Hematopoietic multipotent progenitor cell (in vitro differentiated cells): ENCODE results near the gene NAB1. TPM values are rescaled to one million over a fixed set of nuclear protein-coding genes. Genes with fewer than 3 reads are reported as not detected.

Experiments used
- DNase-seq, 3 donors: peaks; one replicate each; pipeline ENCODE4 v3.0.0-alpha.2; 2011 to 2015; ENCODE audit warnings: low read depth in 2 of 3, low spot score in 2 of 3
- total RNA-seq: library from RNA; depleted of rRNA; stranded (reverse); fragments of >200 nt; gene quantifications from one replicate; pipeline ENCODE4 v1.2.3, GENCODE V29; 2012

The NAB1 gene
- total RNA-seq, 1 donor = 30.4 TPM

DNA sequence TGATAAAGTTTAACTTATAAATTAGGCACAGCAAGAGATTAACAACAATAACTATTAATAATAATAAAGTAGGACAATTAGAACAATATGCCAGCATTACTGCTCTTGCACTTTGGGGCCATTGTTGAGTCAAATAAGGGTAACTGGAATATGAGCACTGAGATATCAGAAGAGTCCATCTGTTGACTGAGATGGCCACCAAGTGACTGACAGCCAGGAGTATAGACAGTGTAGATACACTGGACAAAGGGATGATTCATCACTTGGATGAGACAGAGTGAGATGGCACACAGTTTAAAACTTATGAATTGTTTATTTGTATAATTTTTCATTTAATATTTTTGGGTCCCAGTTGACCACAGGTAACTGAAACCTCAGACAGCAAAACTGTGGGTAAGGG lies 20.0 kb downstream of the NAB1 start:
- no peak for DNase-seq

DNA sequence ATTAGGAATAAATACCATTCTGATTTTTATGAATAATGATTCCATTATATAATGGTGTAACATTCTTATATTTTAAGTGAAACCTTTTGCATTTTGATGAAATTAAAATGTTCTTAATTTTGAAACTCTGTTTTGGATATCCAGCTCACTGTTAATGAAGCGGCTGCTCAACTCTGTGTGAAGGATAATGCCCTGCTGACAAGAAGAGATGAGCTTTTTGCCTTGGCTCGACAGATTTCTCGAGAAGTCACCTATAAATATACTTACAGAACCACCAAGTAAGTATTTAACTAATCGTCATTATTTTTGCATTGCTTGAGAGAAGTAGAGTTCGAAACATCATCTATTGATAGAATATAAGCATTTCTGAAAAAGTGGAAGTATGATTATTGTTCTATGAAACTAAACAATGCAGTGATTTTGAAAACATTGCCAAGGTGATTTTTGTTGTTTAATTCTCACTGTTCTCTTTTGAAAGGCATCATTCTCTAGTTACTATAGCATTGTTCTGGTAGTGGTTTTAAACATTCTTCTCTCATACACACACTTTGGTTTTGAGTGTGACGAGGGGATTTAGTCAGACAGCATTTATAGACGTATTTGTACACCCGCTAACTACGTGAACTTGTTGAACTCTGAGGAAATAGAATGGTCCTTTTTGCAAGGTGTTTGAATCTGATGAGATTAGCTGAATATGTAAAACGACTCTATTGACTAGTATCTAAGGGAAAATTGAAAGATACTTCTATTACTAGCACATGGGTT lies 21.5 kb downstream of the NAB1 start:
- DNase-seq = no peak

DNA sequence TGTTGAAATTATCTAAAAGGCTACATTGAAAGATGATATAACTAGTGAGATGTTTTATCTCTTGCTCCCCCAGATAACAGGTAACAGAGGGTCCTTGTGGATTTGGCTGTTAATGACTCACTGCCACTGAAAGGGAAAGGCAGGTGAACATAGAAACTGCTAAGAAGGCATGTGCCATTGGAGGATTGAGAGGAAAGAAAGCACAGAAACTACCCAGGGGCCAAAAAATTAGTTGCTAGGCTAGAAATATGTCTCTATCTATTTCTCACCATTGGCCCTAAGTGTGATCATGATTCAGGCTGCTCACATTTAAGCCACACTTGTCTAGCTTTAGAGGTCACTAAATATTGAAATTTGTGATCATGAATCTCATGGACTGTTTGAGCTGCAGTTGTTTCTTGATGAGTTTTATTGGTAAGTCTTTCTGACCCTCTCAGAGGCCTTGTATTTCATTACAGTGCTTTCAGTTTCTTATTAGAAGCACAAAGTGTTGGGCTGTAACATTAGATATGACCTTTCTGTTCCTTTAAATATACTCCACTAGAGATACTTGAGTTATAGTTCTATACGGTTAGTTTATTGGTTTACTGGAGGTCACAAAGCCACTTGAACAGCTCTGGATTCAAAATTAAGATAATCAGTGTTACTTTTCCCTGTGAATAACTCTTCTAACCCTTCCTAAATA lies 26.2 kb downstream of the NAB1 start:
- DNase-seq = no peak

DNA sequence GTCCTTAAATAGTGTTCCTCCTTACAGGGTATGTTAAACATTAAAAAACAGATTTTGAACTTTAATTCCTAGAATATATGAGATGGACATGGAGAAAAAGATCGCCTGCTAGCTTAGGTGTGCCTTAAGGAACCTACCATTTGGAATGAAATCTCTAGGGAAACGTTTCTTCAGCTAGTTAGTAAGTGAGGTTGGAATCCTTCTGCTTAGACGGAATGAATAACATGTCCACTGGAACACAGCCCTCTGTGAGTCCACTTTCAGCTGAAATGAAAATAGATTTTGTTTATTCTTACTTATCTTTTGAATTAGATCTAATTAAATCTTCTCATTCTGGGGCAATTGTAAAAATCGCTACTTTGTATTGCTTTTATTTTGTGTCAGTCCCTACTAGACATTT lies 28.4 kb downstream of the NAB1 start:
- no peak for DNase-seq

DNA sequence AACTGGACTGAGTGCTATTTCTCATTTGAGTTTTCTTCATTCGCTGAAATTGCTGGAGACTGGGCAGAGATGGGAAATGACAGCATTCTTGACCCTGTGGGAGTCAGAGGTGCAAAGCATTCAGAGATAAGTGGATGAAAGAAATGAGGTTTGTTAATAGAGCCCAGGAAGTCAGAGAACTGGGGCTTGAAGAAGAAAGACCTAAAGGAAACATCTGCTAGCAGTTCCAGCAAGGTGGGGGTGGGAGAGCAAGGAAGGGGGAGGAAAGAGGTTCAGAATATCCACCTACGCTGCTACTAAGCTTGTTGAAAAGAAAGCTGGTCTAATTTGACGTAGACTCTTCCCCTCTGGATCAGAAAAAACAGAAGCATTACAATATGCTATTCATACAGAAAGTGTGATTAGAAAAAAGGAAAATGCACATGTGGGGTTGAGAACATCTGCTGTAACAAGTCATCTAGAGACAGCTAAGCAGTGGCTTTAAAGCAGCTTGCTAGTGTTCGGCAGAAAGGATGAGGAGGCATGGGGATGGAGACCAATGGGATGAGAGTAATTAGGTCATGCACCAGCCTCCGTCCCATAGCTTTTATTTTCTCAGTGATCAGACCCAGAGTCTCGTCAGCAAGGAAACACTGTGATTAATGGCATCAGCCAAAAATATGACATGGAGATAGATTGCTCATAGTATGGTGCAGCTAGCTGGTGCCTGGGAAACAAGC lies 29.7 kb downstream of the NAB1 start:
- peak in 2 of 3 donors; percentile 39 to 76 for DNase-seq

DNA sequence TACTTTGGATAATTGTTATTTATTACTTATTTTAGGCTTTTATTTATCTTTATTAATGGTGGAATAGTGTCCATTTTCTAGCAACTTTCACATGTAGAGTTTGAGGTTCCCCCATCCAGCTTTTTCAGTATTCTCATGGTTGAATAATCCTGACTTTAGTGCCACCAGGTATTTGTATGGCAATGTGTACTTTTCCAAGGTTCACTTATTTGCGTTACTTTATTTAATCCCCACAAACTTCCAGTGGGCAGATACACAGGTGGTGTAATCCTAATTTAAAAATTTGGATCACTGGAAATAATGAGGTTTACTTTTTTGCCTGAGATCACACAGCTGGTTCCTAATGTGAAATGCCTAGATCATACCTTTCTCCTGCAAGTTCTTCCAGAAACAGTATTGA lies 30.5 kb downstream of the NAB1 start:
- no peak for DNase-seq

DNA sequence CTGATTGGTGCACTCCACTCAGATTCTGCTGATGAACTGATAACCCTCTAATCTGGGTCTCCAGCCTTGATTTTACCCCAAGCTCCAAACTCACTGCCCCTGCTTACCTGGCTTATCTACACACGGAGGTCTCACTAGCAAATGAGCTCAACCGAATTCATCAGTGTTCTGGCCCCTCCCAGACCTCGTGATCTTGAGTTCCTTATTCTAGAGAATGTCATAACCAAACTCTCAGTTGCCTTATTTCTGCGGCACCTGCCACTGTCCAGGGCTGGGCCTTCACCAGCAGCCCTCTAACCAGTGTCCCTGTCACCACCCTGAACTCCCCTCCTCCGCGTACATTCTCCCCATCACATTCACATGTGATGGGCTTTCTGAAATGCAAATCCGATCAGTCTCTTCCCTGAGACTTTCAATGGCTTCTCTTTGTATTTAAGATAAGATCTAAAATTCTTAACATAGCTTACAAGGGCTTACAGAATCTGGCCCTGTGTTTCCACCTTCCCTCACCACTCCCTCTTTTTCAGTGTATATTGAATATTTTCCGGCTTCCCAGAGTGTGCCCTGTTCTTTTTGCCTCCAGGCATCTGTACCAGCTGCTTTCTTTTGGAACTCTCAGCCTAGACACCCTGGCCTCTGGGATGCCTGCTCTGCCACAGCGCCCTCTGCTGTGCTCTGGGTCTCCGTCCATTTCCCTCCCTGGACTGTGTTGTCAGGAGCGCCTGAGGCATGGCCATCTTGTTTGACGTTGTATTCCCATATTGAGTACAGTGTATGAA lies 31.1 kb downstream of the NAB1 start:
- peak; percentile 22 to 48 (median 33) for DNase-seq

DNA sequence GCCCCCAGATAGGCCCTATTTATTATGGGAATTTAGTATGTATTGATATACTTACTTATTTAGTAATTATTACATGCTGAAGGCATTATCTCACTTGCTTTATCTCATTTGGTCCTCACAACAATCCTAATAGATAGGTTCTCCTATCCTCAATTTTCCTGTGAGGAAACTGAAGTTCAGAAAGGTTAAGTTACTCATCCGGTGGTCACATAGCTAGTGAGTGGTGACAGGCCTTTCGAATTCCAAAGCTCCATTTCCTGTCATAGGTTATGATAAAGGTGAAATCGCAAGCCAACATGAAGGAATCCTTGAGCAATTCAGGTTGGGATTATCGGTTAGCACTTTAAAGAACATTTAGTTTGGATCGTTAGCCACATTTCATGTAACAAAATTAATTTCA lies 33.3 kb downstream of the NAB1 start:
- DNase-seq = no peak

DNA sequence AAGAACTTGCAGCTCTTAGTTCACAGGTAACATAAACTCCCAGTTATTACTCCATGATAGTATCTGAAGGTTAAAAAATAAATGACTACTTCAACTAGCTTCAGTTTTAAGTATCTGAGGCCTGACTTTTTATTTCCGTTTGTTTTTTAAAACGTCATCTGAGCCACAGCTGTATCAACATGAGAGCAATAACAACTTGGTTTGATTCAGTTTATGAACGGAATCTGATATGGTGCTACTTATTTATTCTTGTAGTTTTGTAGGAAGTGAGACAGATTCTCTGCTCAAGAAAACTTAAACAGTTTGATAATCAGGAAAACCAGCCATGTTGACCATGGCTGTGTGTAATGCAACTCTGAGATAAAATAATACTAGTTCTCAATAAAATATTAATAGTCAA lies 34.9 kb downstream of the NAB1 start:
- DNase-seq = no peak

DNA sequence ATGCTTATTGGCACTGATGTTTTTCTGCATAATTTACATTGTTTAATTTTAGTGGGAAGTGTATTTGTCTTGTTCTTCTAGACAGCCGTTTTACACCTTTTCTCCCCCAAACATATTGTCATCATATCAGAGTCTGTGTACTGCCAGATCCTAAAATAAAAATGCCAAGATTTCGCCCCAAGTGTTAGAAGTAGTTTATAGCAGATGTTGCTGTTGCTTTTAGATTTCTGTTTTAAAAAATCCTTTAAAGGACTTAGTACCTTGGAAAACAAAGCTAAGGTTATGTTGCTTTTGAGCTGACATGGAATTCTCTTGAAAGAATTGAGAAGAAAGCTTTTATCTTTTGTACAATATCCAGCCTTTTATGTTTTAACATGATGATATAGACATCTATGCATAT lies 36.0 kb downstream of the NAB1 start:
- no peak for DNase-seq

DNA sequence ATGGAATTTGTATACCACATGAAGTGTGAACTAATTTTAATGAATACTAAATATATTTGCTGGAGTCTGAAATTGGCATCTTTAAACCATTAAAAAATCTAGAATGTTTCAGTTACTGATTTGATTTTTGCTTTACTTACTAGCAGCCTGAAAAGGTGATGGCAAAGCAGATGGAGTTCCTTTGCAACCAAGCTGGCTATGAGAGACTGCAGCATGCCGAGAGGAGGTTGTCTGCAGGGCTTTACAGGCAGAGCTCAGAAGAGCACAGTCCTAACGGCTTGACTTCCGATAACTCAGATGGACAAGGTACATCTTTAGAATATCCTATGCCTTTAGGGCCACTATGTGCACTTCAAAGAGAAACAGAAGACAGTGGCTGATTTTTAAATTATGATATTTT lies 36.5 kb downstream of the NAB1 start:
- no peak for DNase-seq

DNA sequence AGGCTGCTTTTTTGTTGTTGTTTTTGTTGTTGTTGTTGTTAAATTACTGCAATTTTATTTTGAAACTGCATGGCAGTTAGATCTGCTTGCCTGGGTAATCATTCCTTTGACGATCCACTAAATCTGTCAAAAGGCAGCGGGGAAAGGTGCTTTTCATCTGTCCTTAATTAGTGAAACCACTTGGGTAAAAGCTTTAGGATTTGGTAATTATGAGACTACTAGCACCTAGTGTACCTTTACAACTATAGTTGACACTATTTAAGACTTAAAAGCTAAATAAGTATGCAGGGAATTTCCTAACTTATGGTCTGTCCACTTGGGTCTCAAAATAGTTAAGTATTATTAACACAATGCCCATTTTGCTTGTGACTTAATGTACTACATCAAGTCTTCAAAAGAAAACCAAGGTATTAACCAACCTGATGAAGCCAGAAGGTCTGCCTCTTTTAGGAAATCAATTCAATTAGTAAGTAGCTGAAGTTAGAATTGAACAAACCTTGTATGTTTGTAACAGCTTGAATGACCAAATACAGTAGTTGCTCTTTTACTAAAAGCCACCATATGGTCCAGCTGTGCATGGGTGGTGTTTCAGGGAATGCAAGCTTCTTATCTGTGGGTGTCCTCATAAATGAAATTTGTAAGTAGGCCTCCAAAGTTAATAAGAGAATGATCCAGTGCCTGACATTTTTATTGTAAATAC lies 44.8 kb downstream of the NAB1 start:
- no peak for DNase-seq

DNA sequence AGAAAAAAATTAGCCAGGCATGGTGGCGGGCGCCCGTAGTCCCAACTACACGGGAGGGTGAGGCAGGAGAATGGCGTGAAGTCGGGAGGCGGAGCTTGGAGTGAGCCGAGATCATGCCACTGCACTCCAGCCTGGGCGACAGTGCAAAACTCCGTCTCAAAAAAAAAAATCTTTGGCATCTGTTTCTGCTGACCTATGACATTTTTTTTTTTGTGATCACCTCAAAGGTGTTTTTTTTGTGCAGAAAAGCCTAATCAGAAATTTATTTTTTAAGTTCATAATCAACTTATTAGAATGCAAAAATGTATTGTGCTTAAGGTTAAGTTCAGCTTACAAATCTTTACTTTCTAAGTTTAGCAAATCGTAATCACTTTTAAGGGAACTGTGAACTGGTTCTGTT lies 45.6 kb downstream of the NAB1 start:
- no peak for DNase-seq

DNA sequence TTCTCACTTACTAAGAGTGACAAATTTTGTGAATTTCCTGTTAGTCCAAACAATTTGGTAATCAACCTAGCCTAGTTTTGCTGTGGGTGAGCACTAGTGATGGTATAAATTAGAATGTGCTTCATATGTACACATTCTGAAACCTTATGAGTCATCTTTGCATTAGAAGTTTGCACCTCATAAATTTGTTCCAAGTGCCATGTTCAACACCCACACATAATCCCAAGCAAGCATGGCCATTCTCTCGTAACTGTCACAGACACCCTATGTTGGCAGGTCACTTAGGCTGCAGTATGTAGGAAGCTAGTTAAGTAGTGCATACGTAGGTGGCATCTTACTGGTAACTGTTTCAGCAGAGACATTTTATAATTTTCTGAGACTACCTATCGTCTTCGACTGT lies 46.9 kb downstream of the NAB1 start:
- no peak for DNase-seq

DNA sequence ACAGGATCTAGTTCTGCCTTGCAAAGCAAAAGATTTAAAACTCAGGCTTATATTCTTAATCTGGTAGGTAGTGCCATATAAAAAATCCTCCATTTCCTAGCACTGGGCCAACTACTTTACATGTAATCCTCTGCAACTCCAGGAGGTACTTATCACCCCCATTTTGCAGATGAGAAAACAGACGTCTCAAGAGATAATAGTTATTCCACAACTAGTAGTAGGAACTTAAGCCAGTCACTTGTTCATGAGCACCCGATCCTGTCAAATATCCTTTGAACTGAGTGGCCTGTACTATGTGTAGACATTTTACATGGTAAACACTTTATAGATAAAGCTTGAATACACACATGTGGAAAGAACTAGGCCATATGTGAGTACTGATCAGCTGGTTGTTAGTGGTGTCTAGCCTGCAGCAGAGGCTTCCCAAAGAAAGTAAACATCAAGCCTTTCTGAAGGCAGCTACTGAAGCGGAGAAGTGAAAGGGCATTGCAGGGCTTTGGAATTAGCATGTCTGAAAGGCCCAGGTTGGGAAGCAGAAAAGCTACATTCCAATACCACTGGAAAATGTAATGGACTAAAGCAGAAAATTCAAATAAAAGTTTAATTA lies 48.0 kb downstream of the NAB1 start:
- no peak for DNase-seq

DNA sequence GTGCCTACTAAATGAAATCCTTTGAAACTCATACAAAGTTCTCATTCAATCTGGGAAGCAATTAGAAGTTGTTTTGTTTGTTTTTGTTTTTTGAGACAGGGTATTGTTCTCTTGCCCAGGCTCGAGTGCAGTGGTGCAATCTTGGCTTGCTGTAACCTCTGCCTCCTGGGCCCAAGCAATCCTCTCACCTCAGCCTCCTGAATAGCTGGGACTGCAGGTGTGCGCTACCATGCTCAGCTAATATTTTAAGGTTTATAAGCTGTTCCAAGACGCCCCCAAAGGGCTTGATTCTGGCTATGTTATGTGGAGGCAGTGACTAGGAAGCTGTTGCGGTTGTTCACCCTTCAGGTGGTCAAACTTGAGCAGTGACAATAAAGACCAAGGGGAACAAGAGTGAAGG lies 48.5 kb downstream of the NAB1 start:
- DNase-seq = no peak

DNA sequence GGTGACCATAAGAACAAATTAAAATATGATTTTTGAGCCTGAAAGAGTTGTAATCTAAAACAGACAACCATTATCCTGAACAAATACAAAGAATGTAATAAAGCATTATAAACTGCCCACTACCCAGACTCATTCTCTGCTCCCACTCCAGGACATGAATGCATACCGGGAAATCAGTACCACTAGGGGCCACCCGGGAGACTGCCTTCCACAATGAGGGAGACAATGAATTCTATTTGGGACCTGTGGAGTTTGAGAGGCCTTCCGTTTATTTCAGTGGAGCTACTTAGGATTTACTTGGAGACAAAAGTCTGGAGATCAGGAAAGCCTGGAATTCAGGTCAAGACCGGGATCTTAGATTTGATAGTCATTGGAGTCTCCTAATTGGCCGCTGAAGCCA lies 50.0 kb downstream of the NAB1 start:
- no peak for DNase-seq

DNA sequence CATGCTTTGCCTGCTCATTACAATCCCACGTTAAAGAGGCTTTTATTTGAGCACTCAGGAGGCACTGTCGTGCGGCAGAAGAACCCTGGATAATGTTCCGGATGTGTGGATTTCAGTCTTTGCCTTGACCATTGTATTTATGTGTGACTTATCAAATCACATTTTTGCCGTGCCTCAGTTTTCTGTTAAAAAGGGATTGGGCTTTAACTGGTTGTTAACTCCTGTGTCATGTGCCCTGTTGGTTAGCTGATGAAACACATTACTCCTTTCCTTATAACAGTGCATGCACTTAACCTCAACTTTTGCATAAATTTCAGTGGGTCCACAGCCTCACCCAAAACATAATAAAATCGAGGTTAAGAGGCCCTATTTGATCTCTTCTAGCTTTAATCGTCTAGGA lies 52.7 kb downstream of the NAB1 start:
- DNase-seq = no peak

DNA sequence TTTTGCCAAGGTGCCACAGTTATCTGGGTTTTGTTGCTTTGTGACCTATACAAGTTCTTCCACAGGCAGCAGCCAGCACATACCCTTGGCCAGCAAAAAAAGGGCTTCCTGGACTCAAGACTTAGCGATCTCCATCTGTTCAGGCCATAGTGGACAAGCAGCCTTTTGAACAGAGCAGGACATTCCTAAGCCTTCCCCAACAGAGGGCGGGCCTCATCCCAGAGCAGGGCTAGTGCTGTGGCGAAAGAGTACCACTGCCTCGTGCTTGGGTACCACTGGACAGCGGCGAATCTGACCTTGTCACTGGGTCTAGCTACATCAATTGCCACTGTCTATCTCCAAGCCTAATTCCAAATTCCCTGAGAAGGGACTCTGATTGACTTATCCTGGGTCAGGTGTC lies 56.4 kb downstream of the NAB1 start:
- no peak for DNase-seq

DNA sequence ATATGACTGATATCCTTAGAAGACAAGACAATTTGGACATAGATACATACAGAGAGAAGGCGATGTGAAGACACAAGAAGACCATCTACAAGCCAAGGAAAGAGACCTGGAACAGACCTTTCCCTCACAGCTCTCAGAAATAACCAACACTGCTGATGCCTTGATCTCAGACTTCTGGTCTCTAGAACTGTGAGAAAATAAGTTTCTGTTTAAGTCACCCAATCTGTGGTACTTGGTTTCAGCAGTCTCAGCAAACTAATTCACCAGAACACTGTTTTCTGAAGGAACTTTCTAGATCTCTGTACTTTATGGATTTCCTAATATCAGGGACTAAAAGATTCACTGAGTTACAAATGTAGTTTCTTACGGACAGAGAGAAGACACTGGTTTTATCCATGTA lies 58.8 kb downstream of the NAB1 start:
- no peak for DNase-seq
